Measurements from ENCODE around the gene PA2G4. TPM values are rescaled to one million over a fixed set of nuclear protein-coding genes. Genes with fewer than 3 reads are reported as not detected.
"Not testable (repeated sequence)": the region's sequence is repeated elsewhere in the genome, so short reads cannot be mapped to it uniquely, and the experiment has no call there.

The PA2G4 gene
- polyA plus RNA-seq, 12 donors = 94.9 to 156 (median 115) TPM; not detected in 1

DNA sequence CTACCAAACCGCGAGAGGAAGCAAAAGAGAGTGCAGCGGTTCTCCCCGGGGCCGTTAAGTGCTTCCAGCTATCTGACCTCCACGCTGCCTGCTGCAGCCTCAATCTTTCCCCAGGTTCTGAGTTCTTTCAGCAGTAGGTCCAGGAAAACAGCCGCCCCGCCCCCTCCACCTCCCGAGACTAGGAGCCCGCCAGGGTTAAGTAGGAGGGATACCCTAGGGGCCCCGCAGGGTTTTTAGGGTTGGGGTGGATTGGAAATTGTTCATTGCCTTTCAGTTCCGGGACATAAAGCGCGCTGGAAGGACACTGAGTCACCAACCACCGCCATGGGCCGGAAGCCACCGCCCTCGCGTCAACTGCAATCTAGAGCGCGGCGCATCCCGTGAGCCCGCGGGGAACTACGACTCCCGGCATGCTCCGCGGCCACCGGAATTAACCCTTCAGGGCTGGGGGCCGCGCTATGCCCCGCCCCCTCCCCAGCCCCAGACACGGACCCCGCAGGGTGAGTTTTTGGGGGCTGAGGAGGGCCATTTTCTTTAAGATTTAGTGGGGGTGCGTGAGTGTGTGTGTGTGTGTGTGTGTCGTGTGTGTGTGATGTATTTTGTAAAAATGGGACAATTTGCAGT lies 47.9 kb downstream of the PA2G4 start, which contains the start of gene MYL6B:
MYL6B (plus strand) TSS at position 456 of the 624 bp plus-strand sequence. CDS start 1,332 bp downstream, outside the sequence.
- peak; percentile 95 for DNase-seq

DNA sequence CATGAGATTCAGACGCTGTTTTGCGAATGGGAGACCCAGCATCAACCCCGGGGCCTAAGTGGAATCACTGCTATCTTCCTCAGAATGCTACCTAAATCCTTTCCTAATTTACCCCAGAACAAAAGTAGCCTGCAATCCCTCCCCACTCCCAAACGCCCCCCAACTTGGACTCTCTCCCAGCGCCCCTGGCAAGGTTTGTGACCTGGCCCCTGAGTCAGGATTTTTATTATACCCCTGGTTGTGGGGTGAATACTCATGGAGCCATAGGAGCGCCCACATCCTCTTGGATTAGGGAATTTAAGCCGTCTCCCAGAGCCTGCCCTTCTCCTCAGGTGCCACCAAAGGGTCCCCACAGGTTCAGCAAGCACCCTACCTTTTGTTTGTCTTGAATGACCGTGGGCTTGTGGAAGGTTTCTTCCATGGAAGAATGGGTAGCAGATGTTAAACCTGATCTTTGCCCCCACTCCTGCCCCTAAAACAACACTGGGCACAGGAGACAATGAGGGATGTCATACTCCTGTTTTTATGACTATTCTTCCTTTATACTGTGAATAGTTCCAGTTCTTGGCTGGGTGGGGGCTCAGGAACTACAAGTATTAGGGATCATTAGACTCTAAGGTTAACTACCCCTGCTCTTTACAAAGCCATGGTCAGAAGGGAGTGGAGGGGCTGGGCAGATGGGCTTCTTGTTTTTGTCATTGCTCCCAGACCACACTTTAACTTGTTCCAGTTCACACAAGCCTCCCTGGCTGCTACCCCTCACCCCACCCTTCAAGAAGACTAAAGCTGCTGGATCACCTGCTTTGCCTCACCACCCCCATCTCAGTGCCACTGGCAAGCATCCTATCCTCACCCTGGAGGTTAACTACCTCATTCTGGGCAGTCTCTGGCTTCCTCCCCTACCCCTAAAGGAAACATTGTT lies 48.7 kb downstream of the PA2G4 start:
- no peak for DNase-seq

DNA sequence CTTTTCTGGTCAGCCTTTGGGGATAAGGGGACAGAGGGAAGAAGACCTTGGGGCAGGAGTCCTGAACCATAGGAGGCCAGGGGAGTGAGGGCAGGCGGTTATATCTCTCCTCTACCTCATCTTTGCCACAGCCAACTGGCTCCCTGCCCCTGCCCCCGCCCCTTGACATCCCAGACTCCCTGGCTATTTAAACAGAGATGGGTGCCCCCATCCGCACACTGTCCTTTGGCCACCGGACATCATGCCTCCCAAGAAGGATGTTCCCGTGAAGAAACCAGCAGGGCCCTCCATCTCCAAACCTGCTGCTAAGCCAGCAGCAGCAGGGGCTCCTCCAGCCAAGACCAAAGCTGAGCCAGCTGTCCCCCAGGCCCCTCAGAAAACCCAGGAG lies 49.3 kb downstream of the PA2G4 start:
- no peak for DNase-seq

DNA sequence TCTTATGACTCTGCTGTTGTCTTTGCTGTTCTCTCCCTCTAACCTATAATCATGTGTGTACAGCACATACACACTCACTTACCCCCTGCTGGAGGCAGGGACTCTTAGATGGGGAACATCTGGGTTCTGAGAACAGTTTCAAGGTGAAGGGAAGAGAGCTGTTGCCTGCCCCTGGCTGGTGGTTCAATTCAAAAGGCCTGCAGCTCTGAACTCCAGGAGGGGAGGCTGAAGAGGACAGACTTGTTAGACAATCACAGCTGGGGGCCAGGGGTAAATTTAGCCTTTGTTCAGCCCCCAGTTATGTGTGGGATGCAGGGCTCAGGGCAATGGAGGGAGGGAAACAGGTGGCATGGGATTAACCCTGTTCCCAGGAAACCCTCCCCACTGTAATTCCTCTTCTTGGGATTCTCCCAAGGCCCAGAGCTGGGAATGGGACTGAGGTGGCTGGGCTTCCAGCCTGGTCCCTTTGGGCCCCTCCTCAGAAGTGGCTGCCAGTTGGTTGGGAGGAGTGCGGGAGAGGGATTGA lies 50.0 kb downstream of the PA2G4 start:
- no peak for DNase-seq

DNA sequence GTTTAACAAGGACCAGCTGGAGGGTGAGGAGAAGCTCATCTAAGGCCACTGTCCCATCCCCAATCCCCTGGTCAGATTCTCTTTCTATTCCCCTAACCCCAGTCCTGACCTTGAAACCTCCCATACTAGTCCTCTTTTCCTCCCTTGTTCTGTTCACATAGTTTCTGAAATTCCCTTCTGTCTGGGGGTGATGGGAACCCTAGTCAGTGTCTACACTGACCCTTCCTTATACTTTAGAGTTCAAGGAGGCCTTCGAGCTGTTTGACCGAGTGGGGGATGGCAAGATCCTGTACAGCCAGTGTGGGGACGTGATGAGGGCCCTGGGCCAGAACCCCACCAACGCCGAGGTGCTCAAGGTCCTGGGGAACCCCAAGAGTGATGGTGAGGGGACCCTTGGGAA lies 50.5 kb downstream of the PA2G4 start:
- DNase-seq = no peak

DNA sequence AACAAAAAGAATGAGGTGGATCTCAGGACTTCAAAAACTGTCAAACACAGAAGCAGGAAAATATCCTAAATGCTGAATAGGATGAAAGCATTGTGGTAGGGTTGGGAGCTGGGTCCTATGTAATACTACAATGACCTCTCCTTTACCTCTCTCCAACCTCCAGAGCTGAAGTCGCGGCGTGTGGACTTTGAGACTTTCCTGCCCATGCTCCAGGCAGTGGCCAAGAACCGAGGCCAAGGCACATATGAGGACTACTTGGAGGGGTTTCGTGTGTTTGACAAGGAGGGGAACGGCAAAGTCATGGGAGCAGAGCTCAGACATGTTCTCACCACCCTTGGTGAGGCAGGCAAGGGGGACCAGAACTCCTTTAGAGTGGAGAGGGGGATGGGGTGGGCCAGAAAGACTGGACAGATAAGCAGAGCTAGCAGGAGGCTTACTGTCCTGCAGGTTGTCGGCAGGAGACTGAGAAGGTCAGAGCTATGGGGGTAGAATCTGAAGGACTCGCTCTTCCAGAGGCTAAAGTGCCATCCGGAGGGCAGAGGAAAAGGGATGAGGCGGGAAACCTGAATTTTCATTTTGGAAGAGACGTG lies 51.0 kb downstream of the PA2G4 start:
- no peak for DNase-seq

DNA sequence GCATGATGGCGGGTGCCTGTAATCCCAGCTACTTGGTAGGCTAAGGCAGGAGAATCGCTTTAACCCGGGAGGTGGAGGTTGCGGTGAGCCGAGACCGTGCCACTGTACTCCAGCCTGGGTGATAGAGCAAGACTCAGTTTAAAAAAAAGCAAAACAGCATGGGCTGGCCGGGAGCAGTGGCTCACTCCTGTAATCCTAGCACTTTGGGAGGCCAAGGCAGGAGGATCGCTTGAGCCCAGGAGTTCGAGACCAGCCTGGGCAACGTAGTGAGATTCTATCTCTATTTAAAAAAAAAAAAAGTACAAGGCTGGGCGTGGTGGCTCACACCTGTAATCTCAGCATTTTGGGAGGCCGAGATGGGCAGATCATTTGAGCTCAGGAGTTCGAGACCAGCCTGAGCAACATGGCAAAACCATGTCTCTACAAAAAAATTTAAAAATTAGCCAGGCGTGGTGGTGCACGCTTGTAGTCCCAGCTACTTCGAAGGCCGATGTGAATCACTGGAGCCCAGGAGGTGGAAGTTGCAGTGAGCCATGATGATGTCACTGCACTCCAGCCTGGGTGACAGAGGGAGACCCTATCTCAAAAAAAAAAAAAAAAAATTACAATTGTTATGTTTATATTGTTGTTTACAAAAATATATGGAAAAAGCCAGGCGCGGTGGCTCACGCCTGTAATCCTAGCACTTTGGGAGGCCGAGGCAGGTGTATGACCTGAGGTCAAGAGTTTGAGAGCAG lies 52.3 kb downstream of the PA2G4 start:
- not testable (repeated sequence) for DNase-seq

DNA sequence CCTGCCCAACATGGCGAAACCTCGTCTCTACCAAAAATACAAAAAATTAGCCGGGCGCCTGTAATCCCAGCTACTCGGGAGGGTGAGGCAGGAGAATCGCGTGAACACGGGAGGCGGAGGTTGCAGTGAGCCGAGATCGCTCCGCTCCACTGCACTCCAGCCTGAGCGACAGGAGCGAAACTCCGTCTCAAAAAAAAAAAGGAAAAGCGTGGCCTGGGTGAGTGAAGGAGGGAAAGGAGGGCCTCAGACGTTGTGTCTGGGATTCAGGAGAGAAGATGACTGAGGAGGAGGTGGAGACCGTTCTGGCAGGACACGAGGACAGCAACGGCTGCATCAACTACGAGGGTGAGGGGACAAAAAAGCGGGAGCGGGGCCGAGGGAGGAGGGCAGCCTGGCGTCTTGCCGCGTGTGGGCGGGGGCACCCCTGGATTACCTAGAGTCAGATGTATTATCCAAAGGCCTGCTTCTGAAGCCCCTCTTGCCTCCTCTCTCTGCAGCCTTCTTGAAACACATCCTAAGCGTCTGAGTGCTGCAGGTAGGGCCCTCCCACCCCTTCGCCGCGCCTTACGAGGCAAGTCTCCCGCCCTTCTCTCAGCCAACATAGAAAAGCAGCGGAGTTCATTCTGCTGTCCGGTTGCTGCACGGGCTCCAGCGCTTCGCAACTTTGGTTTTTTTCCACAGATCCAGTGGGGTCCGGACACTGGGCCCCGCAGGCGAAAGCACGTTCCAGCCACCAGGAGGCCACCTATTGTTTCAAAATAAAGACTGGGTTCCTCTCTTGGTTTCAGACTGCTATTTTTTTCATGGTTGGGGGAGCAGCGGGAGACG lies 53.1 kb downstream of the PA2G4 start:
- peak; percentile 92 for DNase-seq

DNA sequence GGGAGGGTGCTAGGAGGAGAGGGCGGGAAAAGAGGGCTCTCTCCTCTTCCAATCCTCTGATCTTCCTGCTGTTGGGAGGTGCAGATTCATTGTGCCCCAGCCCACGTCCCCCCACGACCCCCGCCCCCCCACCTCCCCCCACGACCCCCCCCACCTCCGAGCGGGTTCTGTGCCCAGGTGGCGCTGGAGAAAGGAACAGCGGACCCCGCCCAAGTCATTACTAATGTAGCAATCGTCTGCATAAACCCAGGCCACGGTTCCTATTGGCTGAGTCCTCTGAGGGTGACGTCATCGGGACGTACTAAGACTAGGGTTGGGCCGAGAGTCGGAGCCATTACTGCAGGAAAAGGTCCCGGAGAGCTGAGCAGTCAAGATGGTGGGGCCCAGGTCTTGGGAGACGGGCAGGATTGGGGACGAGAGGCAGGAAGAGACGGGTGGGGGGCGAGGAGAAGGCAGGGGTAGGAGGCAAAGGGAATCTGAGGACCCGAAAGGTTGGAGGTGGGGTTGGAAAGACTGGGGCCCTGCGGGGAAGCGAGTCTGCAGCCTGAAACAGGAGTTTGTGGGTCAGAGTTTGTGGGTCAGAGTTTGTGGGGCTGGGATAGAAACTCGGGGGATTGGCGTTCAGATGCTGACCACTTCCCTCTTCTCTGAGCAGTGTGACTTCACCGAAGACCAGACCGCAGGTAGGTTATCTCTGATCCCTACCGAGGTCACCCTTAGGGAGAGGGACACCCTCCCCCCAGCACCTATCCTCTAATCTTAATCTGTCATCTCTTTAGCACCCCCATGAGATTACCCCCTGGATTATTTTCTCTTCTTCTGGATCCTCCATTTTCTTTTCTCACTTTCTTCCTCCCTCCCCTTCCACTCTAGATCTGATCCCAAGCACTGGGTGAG lies 53.9 kb downstream of the PA2G4 start, which contains the start of gene MYL6:
MYL6 (plus strand) TSS at position 331 of the 897 bp plus-strand sequence; CDS start at position 374, 43 bp downstream.
- DNase-seq = peak; percentile 98

DNA sequence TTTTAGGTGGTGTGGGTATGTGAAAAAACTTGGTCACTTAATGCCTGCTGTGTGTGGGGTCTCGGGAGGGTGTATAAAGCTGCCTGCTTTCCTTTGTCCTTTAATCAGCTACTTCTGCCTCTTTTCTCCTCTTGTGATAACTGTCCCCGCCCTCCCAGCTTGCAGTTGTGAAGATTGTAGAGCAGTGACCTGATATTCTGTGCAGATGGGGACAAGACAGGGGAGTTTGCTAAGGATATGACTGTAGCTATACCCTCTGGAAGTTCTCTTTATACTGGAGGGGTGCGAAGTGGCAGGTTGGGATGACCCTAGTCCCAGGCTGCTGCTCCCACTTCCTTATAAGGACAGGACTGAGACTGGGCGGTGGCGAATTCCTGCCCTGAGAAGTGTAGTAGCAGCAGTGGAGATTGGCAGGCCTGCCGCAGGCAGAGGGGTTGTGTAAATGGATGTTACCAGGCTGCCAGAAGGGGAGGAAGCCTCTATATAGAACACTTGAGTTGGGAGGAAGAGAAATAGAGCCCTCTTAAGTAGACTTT lies 54.6 kb downstream of the PA2G4 start:
- peak; percentile 51 for DNase-seq

DNA sequence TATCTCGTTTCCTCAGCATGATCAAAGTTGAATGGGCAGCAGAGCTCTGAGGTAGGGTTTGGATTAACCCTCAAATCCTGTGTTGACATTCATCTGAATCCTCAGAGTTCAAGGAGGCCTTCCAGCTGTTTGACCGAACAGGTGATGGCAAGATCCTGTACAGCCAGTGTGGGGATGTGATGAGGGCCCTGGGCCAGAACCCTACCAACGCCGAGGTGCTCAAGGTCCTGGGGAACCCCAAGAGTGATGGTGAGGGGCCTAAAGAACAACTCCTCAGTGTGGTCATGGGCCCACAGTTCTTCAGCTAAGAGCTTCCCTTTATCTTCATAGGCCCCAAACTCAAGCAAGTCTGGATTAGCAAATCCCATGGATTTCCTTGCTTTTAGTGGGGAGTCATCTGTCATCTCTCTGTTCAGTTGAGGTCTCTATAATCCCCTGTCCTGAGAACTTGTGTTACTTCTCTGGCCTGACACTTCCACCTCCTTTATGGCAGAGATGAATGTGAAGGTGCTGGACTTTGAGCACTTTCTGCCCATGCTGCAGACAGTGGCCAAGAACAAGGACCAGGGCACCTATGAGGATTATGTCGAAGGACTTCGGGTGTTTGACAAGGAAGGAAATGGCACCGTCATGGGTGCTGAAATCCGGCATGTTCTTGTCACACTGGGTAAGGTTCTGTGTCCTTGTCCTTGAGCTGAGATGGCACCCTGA lies 55.3 kb downstream of the PA2G4 start:
- no peak for DNase-seq

DNA sequence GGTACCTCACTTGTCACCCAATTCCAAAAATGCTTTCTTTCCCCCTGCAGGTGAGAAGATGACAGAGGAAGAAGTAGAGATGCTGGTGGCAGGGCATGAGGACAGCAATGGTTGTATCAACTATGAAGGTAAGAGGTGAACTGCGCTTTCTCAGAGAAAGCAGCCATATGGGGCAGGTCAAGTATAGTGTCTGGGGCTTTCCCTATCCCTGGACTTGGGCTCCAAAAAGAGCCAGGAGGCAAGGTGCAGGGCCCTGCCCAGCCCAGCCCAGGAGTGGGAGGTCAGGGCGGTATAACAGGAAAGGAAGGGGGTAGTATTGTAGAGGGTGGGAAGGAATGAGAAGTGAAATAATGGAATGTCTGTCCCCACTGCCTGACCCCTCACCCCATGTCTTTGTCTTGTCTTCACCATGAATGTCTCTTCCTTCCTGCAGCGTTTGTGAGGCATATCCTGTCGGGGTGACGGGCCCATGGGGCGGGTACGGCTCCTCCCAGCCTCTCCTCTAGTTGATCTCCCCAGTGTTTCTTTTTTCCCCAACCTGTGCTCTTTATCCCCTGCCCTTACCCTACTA lies 55.9 kb downstream of the PA2G4 start:
- DNase-seq = no peak

DNA sequence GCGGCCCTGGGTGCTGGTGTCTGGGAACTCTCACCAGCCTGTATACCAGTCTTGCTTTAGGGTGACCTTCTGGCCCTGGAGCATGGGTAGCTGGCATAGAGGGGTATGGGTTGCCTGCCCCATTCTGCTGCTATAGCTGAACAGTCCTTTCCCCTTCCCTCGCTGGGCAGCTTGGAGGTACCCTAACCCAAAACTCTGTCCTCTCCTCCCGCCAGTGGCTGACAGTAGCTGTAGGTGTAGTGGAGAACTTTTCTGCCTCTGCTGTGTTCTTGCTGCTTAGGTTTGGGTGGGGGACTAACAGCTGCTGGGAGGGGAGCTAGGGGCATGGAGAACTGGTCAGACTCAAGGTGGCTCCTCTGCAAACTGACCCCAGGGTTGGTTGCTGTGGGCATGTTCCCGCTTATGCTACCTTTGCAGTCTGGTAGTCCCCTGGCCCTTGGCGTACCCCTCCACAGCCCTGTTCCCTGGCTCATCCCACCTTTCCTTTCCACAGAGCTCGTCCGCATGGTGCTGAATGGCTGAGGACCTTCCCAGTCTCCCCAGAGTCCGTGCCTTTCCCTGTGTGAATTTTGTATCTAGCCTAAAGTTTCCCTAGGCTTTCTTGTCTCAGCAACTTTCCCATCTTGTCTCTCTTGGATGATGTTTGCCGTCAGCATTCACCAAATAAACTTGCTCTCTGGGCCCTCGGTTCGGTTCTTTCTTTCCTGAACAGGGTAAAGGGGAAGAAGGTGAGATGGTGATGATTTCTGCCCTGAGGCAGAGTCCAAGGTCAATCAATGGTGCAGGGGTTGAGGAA lies 56.7 kb downstream of the PA2G4 start:
- no peak for DNase-seq

DNA sequence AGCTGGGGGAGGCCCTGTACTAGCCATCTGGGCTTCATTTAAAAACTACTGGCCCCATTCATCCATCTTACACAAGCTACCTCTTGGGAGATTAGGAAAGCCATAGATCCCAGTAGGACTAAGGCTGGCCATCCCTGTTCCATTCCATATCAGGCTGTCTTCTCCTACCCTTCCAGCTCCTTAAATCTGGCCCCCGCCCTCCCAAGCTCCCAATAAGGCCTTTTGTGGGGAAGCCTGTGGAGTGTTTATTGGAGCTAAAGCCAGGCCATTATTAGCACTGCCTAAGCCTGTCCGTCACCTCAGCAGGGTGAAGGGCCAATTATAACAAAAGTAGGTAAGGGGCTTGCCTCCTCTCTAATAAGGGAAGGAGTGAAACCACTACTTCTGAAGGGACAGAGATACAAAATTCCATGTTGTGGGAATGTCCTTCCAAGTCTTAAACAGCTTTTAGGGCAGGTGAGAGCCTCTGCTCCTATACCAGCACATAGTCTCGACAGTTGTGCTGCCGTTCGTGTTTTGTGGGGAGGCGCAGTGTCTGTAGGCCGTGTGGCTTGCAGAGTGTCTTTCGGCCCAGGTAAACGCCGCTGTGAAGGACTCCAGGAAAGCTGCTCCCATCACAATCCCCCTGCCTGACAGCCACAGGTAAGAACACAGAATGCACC lies 57.5 kb downstream of the PA2G4 start:
- DNase-seq = no peak

DNA sequence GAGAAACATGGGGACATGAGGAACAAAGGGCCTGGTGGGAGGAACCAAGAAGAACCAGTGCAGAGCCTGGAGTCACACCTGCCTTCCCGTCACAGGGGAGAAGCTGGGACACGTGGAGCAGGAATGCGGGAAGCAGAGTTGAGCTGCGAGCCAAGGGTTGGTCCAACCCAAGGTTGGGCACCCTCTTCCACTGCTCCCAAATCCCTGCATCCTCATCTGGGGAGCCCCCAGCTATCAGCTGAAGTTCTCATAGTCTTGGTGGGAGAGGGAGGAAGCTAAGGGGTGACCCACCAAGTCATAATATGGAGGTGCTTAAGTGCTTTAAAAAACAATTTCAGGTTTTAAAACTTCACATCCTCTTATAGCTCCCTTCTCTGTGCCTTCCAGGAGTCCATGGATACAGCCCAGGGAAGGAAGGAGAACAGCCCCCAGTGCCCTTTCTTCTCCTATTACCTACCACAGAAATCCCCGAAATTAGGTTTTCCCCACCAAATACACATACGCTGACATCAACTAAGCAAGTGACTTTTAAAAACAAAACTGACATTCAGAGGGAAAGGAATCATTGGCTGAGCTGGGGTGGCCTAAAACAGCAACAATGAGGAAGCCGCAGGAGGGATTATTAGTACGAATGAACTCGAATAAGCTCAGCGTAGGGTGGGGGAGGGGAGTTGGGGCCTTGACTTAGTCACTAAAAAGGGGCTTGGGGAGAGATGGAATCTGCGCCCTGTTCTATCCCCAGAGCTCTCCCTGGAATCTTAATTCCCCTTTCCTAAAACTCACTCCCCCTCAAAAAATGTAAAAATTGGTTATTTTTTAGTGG lies 58.3 kb downstream of the PA2G4 start:
- no peak for DNase-seq
